HG02623 (cell line): ENCODE results near the gene C2orf69.
"Not testable (repeated sequence)": the region's sequence is repeated elsewhere in the genome, so short reads cannot be mapped to it uniquely, and the experiment has no call there.

Experiments used
- ATAC-seq: cut with Tn5 transposase; IDR thresholded peaks from one replicate; pipeline ENCODE4 v1.9.1; 2021; ENCODE audit warnings: moderate library complexity; ENCODE audit not compliant: unreplicated experiment

The C2orf69 gene

GRCh38 chr2:199911052-199911876, at the start of gene C2orf69:
Gene C2orf69 (plus strand): TSS chr2:199911293. CDS start chr2:199911439, 146 bp downstream.
- peak; percentile 90 for ATAC-seq

- no peak for ATAC-seq
Observed at GRCh38 chr2:199862788-199863187, 48.3 kb upstream of the C2orf69 start.

- ATAC-seq, result no peak
Observed at GRCh38 chr2:199865905-199866304, 45.2 kb upstream of the C2orf69 start.

- no peak for ATAC-seq
Observed at GRCh38 chr2:199868431-199869226, 42.5 kb upstream of the C2orf69 start.

GRCh38 chr2:199869227-199869541, 41.9 kb upstream of the C2orf69 start:
- no peak for ATAC-seq

GRCh38 chr2:199869653-199870052, 41.4 kb upstream of the C2orf69 start:
- ATAC-seq, result no peak

- ATAC-seq, result no peak
Observed at GRCh38 chr2:199870581-199870980, 40.5 kb upstream of the C2orf69 start.

- no peak for ATAC-seq
Observed at GRCh38 chr2:199874209-199874608, 36.9 kb upstream of the C2orf69 start.

GRCh38 chr2:199875400-199875799, 35.7 kb upstream of the C2orf69 start:
- no peak for ATAC-seq

- ATAC-seq, result no peak
Observed at GRCh38 chr2:199882667-199883066, 28.4 kb upstream of the C2orf69 start.

GRCh38 chr2:199883474-199884212, 27.4 kb upstream of the C2orf69 start:
- ATAC-seq, result no peak

GRCh38 chr2:199895406-199895805, 15.7 kb upstream of the C2orf69 start:
- ATAC-seq, result no peak

- no peak for ATAC-seq
Observed at GRCh38 chr2:199896617-199897016, 14.5 kb upstream of the C2orf69 start.

- no peak for ATAC-seq
Observed at GRCh38 chr2:199901942-199902341, 9.2 kb upstream of the C2orf69 start.

GRCh38 chr2:199902486-199903110, 8.5 kb upstream of the C2orf69 start:
- ATAC-seq, result no peak

- ATAC-seq, result no peak
Observed at GRCh38 chr2:199903111-199903510, 8.0 kb upstream of the C2orf69 start.

- no peak for ATAC-seq
Observed at GRCh38 chr2:199907008-199907714, 3.9 kb upstream of the C2orf69 start.

GRCh38 chr2:199910338-199911051, 598 bp upstream of the C2orf69 start:
- no peak for ATAC-seq

GRCh38 chr2:199911877-199912161, 726 bp downstream of the C2orf69 start:
- no peak for ATAC-seq

- ATAC-seq, result not testable (repeated sequence)
Observed at GRCh38 chr2:199912553-199913114, 1.5 kb downstream of the C2orf69 start.
